WERI-Rb-1 (cell line): ENCODE results near the gene CTNS.

Source experiments
- DNase-seq: peaks from one replicate; pipeline ENCODE4 v3.0.0-alpha.2; 2020
- H3K27ac ChIP-seq: fragments of 250-450 bp; sonication (Bioruptor Pico); 2 replicates; pipeline ENCODE4 v1.5.1; 2020; ENCODE audit warnings: mild to moderate bottlenecking, moderate library complexity
- H3K27me3 ChIP-seq: fragments of 250-450 bp; sonication (Bioruptor Pico); 2 replicates; pipeline ENCODE4 v1.5.1; 2021; ENCODE audit warnings: mild to moderate bottlenecking, low read depth, moderate library complexity; ENCODE audit not compliant: insufficient read depth, severe bottlenecking
- H3K36me3 ChIP-seq: fragments of 250-450 bp; sonication (Bioruptor Pico); 2 replicates; pipeline ENCODE4 v1.5.1; 2020; ENCODE audit warnings: mild to moderate bottlenecking, moderate library complexity
- H3K4me3 ChIP-seq: 2 replicates; pipeline ENCODE4 v1.5.1; 2011; ENCODE audit warnings: low read depth, mild to moderate bottlenecking, control low read depth, low read length
- H3K9me3 ChIP-seq: fragments of 250-450 bp; sonication (Bioruptor Pico); 2 replicates; pipeline ENCODE4 v1.5.1; 2021; ENCODE audit warnings: mild to moderate bottlenecking, moderate library complexity; ENCODE audit not compliant: severe bottlenecking
- TF ChIP-seq, protein P1 (sequence below): IDR thresholded peaks from 2 replicates; pipeline ENCODE4 v1.5.1; 2011; ENCODE audit warnings: low read depth, mild to moderate bottlenecking, control low read depth, inconsistent platforms, low read length

Gene CTNS

DNA sequence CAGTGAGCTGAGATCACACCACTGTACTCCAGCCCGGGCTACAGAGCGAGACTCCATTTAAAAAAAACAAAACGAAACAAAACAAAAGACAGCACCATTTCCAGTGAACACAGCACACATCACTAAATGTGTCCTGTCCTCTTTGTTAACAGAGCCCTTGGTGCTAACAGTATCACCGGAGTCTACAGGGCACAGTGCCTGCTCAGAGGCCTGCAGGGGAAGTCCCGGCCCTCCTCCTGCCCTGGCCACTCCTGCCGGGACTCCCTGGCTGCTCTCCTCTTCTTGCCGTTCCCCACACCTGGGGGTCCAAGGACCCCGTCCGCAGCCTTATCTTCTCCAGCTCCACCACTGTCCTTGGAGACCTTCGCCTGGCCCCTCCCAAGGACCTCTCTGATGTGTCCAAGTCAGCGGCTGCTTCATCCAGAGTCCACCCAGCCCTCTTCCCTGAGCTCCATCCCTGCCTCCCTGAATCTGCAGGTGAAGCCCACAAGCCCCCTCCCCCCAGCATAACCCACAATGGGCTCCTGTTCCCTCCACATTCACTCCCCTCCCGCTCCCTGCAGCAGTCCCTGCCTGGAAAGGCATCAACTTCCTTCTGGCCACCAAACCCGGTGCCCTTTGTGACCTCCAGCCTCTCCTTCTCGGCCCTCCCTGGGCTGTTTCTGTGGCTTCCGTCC is 35.9 kb upstream of the CTNS start:
- H3K27ac ChIP-seq = no peak overlapping the region
- H3K9me3 ChIP-seq = no peaks in the 10 kb centered on the region
- TF ChIP-seq, protein P1, sequence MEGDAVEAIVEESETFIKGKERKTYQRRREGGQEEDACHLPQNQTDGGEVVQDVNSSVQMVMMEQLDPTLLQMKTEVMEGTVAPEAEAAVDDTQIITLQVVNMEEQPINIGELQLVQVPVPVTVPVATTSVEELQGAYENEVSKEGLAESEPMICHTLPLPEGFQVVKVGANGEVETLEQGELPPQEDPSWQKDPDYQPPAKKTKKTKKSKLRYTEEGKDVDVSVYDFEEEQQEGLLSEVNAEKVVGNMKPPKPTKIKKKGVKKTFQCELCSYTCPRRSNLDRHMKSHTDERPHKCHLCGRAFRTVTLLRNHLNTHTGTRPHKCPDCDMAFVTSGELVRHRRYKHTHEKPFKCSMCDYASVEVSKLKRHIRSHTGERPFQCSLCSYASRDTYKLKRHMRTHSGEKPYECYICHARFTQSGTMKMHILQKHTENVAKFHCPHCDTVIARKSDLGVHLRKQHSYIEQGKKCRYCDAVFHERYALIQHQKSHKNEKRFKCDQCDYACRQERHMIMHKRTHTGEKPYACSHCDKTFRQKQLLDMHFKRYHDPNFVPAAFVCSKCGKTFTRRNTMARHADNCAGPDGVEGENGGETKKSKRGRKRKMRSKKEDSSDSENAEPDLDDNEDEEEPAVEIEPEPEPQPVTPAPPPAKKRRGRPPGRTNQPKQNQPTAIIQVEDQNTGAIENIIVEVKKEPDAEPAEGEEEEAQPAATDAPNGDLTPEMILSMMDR = no peak
- no peak overlapping the region for H3K4me3 ChIP-seq
- peaks cover 4% of the 10 kb centered on the region; the same call in 1 of the 2 replicates for H3K36me3 ChIP-seq
- no peak for DNase-seq
- no peaks in the 10 kb centered on the region for H3K27me3 ChIP-seq

DNA sequence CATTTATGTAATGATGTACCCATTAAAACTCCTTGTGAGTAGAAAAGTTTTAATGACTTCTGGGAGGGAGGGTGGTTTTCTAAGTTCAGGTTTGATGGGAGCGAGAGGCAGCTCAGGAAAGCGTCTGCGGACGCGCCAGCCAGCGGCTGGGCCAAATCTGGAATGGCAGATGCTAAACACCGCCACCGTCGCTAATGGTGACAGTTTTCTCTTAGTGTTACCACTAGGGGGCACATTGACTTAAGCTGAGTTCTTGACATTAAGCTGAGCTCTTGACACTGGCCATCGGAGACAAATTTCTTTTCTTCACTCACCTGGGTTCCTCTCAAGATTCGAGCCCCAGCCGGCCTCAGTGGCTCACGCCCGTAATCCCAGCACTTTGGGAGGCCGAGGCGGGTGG is 34.1 kb upstream of the CTNS start:
- Histone ChIP-seq H3K4me3 (no peak overlapping the region), H3K36me3 (peaks cover 13% of the 10 kb centered on the region), H3K9me3 (no peaks in the 10 kb centered on the region), H3K27me3 (no peaks in the 10 kb centered on the region), H3K27ac (no peak overlapping the region)
- TF ChIP-seq, protein P1 = peak; percentile 74
- peak; percentile 48 for DNase-seq

DNA sequence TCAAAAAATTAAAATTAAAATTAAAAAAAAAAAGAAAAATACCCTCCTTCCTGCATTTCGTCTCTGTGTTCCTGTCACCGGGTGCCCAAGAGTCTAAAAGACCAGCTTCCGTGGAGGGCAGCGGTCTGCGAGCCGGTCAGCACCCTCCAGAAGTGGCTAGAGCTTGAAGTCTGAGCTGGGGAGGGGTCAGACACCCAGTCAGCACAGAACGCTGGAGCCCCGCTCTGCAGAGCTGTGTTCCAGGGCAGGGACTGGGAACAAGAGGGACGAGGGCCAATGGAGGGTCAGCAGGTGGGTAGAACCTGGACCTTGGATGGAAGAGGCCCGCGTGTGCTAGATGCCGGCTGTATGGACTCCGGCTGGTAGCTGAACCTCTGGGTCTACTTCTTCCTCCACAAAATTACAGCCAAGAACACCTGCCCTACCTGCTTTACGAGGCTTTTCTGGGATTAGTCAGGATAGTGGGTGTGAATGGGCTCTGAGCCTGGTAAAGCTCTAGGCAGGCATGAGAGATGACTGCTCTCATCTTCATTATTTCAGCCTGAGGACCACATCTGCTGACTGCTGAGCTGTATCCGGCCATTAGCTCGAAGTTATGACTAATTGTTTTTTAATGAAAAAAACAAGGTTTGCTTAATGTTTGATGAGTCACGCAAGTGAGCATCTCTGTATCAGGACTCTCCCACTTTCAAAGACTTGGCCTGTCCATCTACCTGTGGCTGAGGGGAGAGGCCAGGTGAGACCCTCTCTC is 33.3 kb upstream of the CTNS start:
- H3K9me3 ChIP-seq = no peaks in the 10 kb centered on the region
- H3K4me3 ChIP-seq = no peak overlapping the region
- no peak overlapping the region for H3K27ac ChIP-seq
- TF ChIP-seq, protein P1 = no peak
- DNase-seq = no peak
- peaks cover 18% of the 10 kb centered on the region for H3K36me3 ChIP-seq
- H3K27me3 ChIP-seq = no peaks in the 10 kb centered on the region

DNA sequence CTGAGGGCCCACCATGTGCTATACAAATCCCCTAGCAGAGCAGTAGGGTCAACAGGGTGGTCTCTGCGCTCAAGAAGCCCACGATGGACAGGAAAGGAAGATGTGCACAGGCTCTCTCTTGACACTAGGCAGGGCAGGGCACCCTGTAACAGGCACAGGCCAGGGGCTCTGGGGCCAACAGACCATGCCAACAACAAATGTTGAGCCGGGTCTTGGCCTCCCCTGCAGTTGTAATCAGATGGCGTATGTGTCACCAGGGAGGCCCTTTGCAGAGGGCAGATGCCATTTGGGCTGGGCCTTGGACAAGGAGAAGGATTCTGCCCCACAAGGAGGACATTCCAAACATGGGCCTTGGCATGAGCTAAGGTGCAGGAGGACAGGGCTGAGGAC is 32.7 kb upstream of the CTNS start:
- Histone ChIP-seq H3K27ac (no peak overlapping the region), H3K36me3 (peaks cover 23% of the 10 kb centered on the region), H3K27me3 (no peaks in the 10 kb centered on the region), H3K9me3 (no peaks in the 10 kb centered on the region), H3K4me3 (no peak overlapping the region)
- TF ChIP-seq, protein P1 = no peak
- DNase-seq = no peak

DNA sequence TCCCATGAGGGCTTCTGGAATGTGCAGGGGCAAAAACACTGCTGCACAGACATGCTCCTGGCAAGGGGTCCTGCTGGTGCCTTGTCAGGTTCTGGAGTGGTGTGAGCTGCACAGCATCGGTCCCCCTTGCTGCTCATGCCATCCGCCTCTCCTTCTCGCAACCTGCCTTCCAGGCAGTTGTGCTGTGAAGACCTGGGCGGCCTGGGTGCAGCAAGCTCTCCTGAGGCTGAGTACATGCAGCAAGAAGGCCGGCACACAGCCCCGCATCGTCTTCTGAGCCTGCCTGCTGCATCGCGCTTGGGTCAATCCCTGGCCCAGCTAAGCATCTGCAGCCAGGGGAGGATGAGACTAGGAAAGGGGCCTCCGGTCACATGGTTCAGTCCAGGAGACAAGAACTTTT is 26.9 kb upstream of the CTNS start:
- Histone ChIP-seq H3K36me3 (peaks cover 59% of the 10 kb centered on the region), H3K27me3 (no peaks in the 10 kb centered on the region), H3K9me3 (no peaks in the 10 kb centered on the region), H3K4me3 (no peak overlapping the region), H3K27ac (no peak overlapping the region)
- DNase-seq = no peak
- TF ChIP-seq, protein P1 = no peak
